Testis (tissue), 3 donors: ENCODE data around the gene NDUFV3. TPM values are rescaled to one million over a fixed set of nuclear protein-coding genes. Genes with fewer than 3 reads are reported as not detected.
"Not testable (repeated sequence)": the region's sequence is repeated elsewhere in the genome, so short reads cannot be mapped to it uniquely, and the experiment has no call there.

ENCODE experiments used
- DNase-seq: peaks from one replicate; pipeline ENCODE4 v3.0.0-alpha.2; 2019
- H3K27ac ChIP-seq, 2 donors: fragments of 200-600 bp; sonication (generic); one replicate each; pipeline ENCODE4 v1.5.1; 2019
- H3K27me3 ChIP-seq: fragments of 200-600 bp; sonication (generic); one replicate; pipeline ENCODE4 v1.5.1; 2019
- H3K36me3 ChIP-seq: fragments of 200-600 bp; sonication (generic); one replicate; pipeline ENCODE4 v1.5.1; 2017; ENCODE audit warnings: low read depth; ENCODE audit errors: missing control alignments
- H3K4me1 ChIP-seq: fragments of 200-600 bp; sonication (generic); one replicate; pipeline ENCODE4 v1.5.1; 2019
- H3K4me3 ChIP-seq, 2 donors: fragments of 200-600 bp; sonication (generic); one replicate each; pipeline ENCODE4 v1.5.1; 2017 to 2019
- H3K9me3 ChIP-seq: fragments of 200-600 bp; sonication (generic); one replicate; pipeline ENCODE4 v1.5.1; 2017
- POLR2A ChIP-seq: fragments of 450-650 bp; IDR thresholded peaks from one replicate; pipeline ENCODE4 v1.6.1; 2017; ENCODE audit warnings: antibody characterized with exemption, mild to moderate bottlenecking, moderate library complexity
- WGBS, 2 donors: methylation state at CpG; one replicate each; pipeline ENCODE4 v1.1.5; 2018; 5-methylcytosine and 5-hydroxymethylcytosine counted together
- intact Hi-C: fragments of 100-400 bp; cut with DNase I; formaldehyde crosslinking; loops from one replicate; pipeline ENCODE4 v1.15.1; 2023; ENCODE audit warnings: low total_unique reads
- polyA plus RNA-seq: library from polyadenylated mRNA; stranded (reverse); fragments of 350-450 nt; fragmentation: Illumina TruSeq; extraction: RNeasy Lipid Tissue Mini Kit (QIAGEN cat#74804); gene quantifications from one replicate; pipeline ENCODE4 v1.2.3, GENCODE V29; 2014; ENCODE audit warnings: low read depth, low replicate concordance; ENCODE audit not compliant: insufficient read depth
- total RNA-seq, 2 donors: library from RNA; depleted of rRNA; stranded (reverse); fragments of >200 nt; gene quantifications; one replicate each; pipeline ENCODE4 v1.2.3, GENCODE V29; 2016
- TF ChIP-seq, protein P1 (sequence below), 3 experiments: fragments of 450-650 bp in 2 of 3; fragments of 200-600 bp in 1 of 3; sonication (generic) in 1 of 3; IDR thresholded peaks; one replicate each; pipeline ENCODE4 v1.5.1; 2016 to 2019; ENCODE audit warnings: antibody characterized with exemption in 3 of 3, mild to moderate bottlenecking in 2 of 3, moderate library complexity in 1 of 3

The NDUFV3 gene
- total and polyA plus RNA-seq, 3 donors from 2014 or later = 35.2 to 53.3 (median 37.8) TPM

DNA sequence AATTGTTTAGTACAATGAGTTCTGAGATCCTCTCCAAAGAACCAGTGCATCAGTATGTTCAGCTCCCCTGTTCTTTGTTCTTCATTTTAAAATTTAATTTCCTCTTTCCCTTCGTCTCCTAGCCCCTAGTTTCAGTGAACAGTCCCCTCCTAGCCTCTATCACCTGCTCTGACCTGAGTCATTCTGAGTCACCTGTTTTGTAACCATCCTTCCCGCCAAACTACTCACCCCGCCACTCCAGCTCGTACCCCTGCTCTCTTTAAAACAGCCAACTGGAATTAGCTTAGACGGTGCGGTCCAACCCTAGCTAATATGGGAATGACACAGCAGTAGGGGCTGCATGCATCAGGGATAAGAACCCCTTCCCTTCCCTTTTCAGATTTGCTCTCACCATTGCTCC, 49.1 kb downstream of the NDUFV3 start:
- 79 to 90% methylated on average over 6 of the region's 6 CpGs for WGBS, 2 donors
- TF ChIP-seq, protein P1, sequence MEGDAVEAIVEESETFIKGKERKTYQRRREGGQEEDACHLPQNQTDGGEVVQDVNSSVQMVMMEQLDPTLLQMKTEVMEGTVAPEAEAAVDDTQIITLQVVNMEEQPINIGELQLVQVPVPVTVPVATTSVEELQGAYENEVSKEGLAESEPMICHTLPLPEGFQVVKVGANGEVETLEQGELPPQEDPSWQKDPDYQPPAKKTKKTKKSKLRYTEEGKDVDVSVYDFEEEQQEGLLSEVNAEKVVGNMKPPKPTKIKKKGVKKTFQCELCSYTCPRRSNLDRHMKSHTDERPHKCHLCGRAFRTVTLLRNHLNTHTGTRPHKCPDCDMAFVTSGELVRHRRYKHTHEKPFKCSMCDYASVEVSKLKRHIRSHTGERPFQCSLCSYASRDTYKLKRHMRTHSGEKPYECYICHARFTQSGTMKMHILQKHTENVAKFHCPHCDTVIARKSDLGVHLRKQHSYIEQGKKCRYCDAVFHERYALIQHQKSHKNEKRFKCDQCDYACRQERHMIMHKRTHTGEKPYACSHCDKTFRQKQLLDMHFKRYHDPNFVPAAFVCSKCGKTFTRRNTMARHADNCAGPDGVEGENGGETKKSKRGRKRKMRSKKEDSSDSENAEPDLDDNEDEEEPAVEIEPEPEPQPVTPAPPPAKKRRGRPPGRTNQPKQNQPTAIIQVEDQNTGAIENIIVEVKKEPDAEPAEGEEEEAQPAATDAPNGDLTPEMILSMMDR (IDR thresholded peaks at IDR 0.05) = no peak
- no peak for TF ChIP-seq POLR2A
- DNase-seq = no peak

GRCh38 chr21:42949094-42949755, 56.1 kb downstream of the NDUFV3 start:
- H3K4me1 ChIP-seq, H3K27me3 ChIP-seq, intact Hi-C loops, H3K9me3 ChIP-seq, DNase-seq, H3K36me3 ChIP-seq, H3K27ac ChIP-seq, H3K4me3 ChIP-seq: not testable (repeated sequence)
- WGBS, 2 donors = 82 to 88% methylated on average over 13 of the region's 13 CpGs

More for the DNA sequence above, 49.1 kb downstream of the NDUFV3 start:
- peaks cover 5% of the 10 kb centered on the region for H3K4me1 ChIP-seq
- H3K36me3 ChIP-seq = no peaks in the 10 kb centered on the region
- no peaks in the 10 kb centered on the region for H3K27me3 ChIP-seq
- intact Hi-C loops = no loop called here
- no peak overlapping the region for H3K27ac ChIP-seq
- H3K9me3 ChIP-seq = no peaks in the 10 kb centered on the region
- no peak overlapping the region for H3K4me3 ChIP-seq

- 93 to 95% methylated on average over 9 of the region's 9 CpGs for WGBS, 2 donors
These were observed 58.1 kb downstream of the NDUFV3 start for GRCh38 chr21:42951193-42951592.

GRCh38 chr21:42956824-42957630, 63.9 kb downstream of the NDUFV3 start:
- Histone ChIP-seq H3K27ac (no peak overlapping the region), H3K4me3 (no peak overlapping the region), H3K36me3 (no peaks in the 10 kb centered on the region), H3K4me1 (no peaks in the 10 kb centered on the region), H3K9me3 (no peaks in the 10 kb centered on the region), H3K27me3 (no peaks in the 10 kb centered on the region)
- WGBS, 2 donors = 88 to 91% methylated on average over 13 of the region's 13 CpGs
- intact Hi-C loops = no loop called here
- no peak for DNase-seq
- no peak for TF ChIP-seq POLR2A
- TF ChIP-seq, protein P1 (IDR thresholded peaks at IDR 0.05) = no peak

More at GRCh38 chr21:42951193-42951592, 58.1 kb downstream of the NDUFV3 start:
- H3K36me3 ChIP-seq, DNase-seq, H3K27ac ChIP-seq, H3K27me3 ChIP-seq, H3K9me3 ChIP-seq, H3K4me1 ChIP-seq, intact Hi-C loops, H3K4me3 ChIP-seq: not testable (repeated sequence)

GRCh38 chr21:42958122-42958521, 65.0 kb downstream of the NDUFV3 start:
- H3K36me3 ChIP-seq, DNase-seq, H3K9me3 ChIP-seq, H3K4me3 ChIP-seq, H3K27me3 ChIP-seq, H3K27ac ChIP-seq, intact Hi-C loops, H3K4me1 ChIP-seq: not testable (repeated sequence)
- WGBS, 2 donors = 83 to 94% methylated on average over 6 of the region's 6 CpGs

GRCh38 chr21:42959728-42960127, 66.6 kb downstream of the NDUFV3 start:
- H3K4me1 ChIP-seq = no peaks in the 10 kb centered on the region
- no peaks in the 10 kb centered on the region for H3K9me3 ChIP-seq
- H3K4me3 ChIP-seq = no peak overlapping the region
- WGBS, 2 donors = 73 to 83% methylated on average over 3 of the region's 3 CpGs
- DNase-seq = no peak
- H3K36me3 ChIP-seq = no peaks in the 10 kb centered on the region
- H3K27me3 ChIP-seq = no peaks in the 10 kb centered on the region
- intact Hi-C loops = no loop called here
- no peak overlapping the region for H3K27ac ChIP-seq
- TF ChIP-seq POLR2A = no peak
- TF ChIP-seq, protein P1 (IDR thresholded peaks at IDR 0.05) = no peak
